Endothelial cell of umbilical vein (primary cell): ENCODE data around the gene OAF. TPM values are rescaled to one million over a fixed set of nuclear protein-coding genes. Genes with fewer than 3 reads are reported as not detected.

Experiments used
- BruUV-seq: library from RNA; stranded (reverse); fragments of 400-500 nt; replicated peaks from 2 replicates; lab custom pipeline; 2021; lab: Mats Ljungman, UMichigan
- CTCF ChIA-PET: fragments of 300-600, 350-600 bp; sonication (Branson Sonifier 250); formaldehyde crosslinking; loops from one replicate; lab custom pipeline; 2021; ENCODE audit warnings: antibody characterized with exemption, inconsistent platforms; lab: Charles Lee
- POLR2A ChIA-PET: fragments of 300-600, 350-600 bp; sonication (Branson Sonifier 250); formaldehyde crosslinking; loops from one replicate; lab custom pipeline; 2021; ENCODE audit warnings: antibody characterized with exemption, inconsistent platforms; lab: Charles Lee
- DNase-seq: peaks from one replicate; pipeline ENCODE4 v3.0.0-alpha.2; 2011; ENCODE audit warnings: low read depth, low spot score
- FAIRE-seq: peaks from 2 replicates; lab custom pipeline; 2011; peaks lifted over from hg19 to GRCh38; lab: Jason Lieb, UNC
- H2AFZ ChIP-seq: 2 replicates; pipeline ENCODE4 v1.6.0; 2012; ENCODE audit warnings: low read depth, low read length, control low read depth, inconsistent platforms
- H3K27ac ChIP-seq: 2 replicates; pipeline ENCODE4 v1.5.1; 2011; ENCODE audit warnings: low read depth, mild to moderate bottlenecking, control low read depth, low read length, moderate library complexity; ENCODE audit not compliant: insufficient read depth
- H3K27me3 ChIP-seq, 2 experiments: 2 replicates each; pipeline versions ENCODE4 v1.6.0 to v1.6.1; 2011; ENCODE audit warnings: low read length in 2 of 2, mixed read lengths in 1 of 2; ENCODE audit not compliant: control insufficient read depth in 2 of 2, insufficient read depth in 2 of 2
- H3K36me3 ChIP-seq, 2 experiments: 2 replicates in 1 of 2; 3 replicates in 1 of 2; pipeline ENCODE4 v1.5.1; 2011; ENCODE audit warnings: low read length in 2 of 2, mild to moderate bottlenecking in 1 of 2, moderate library complexity in 1 of 2; ENCODE audit not compliant: control insufficient read depth in 2 of 2, insufficient read depth in 2 of 2; ENCODE audit errors: extremely low read depth in 1 of 2
- H3K4me1 ChIP-seq: 3 replicates; pipeline ENCODE4 v1.5.1; 2011; ENCODE audit warnings: mild to moderate bottlenecking, low read length; ENCODE audit not compliant: control insufficient read depth, insufficient read depth; ENCODE audit errors: extremely low read depth
- H3K4me2 ChIP-seq: 2 replicates; pipeline ENCODE4 v1.6.1; 2011; ENCODE audit warnings: low read length, control low read depth, mixed read lengths; ENCODE audit not compliant: insufficient read depth
- H3K4me3 ChIP-seq, 3 experiments: fragments of 200-600 bp in 1 of 3; sonication (generic), shearing (Covaris generic) in 1 of 3; replicated peaks in 1 of 3; 2 replicates each; pipeline ENCODE4 v1.5.1; 2011 to 2016; ENCODE audit warnings: control low read depth in 3 of 3, low read length in 3 of 3, mild to moderate bottlenecking in 2 of 3, inconsistent platforms in 1 of 3, low read depth in 1 of 3, moderate library complexity in 1 of 3; ENCODE audit not compliant: insufficient read depth in 1 of 3
- H3K79me2 ChIP-seq: 2 replicates; pipeline ENCODE4 v1.6.0; 2012; ENCODE audit warnings: low read length, inconsistent platforms; ENCODE audit not compliant: control insufficient read depth, insufficient read depth
- H3K9ac ChIP-seq: replicated peaks from 2 replicates; pipeline ENCODE3; 2011; ENCODE audit warnings: low read length, control low read depth; ENCODE audit not compliant: insufficient read depth; ENCODE audit errors: extremely low read depth
- H3K9me1 ChIP-seq: replicated peaks from 3 replicates; pipeline ENCODE4 v1.6.0; 2011; ENCODE audit warnings: mild to moderate bottlenecking, low read length; ENCODE audit not compliant: control insufficient read depth, insufficient read depth; ENCODE audit errors: extremely low read depth
- H3K9me3 ChIP-seq: replicated peaks from 2 replicates; pipeline ENCODE4 v1.5.1; 2012; ENCODE audit warnings: low read length, inconsistent platforms; ENCODE audit not compliant: control insufficient read depth, insufficient read depth
- H4K20me1 ChIP-seq: replicated peaks from 2 replicates; pipeline ENCODE3; 2011; ENCODE audit warnings: mild to moderate bottlenecking, low read length; ENCODE audit not compliant: control insufficient read depth, insufficient read depth; ENCODE audit errors: extremely low read depth
- CTCF ChIP-seq, 2 donors: IDR thresholded peaks; 1 replicate in 1 of 2; 2 replicates in 1 of 2; pipeline ENCODE4 v1.5.1; 2011; ENCODE audit warnings: low read length in 2 of 2, mild to moderate bottlenecking in 2 of 2, moderate library complexity in 2 of 2, control low read depth in 1 of 2, inconsistent platforms in 1 of 2, low read depth in 1 of 2; ENCODE audit not compliant: insufficient read depth in 1 of 2; ENCODE audit errors: extremely low read depth in 1 of 2
- EZH2 ChIP-seq: IDR thresholded peaks from 2 replicates; pipeline ENCODE4 v1.6.1; 2012; ENCODE audit warnings: borderline replicate concordance, low read depth, mild to moderate bottlenecking, moderate library complexity, low read length, inconsistent platforms; ENCODE audit not compliant: severe bottlenecking
- FOS ChIP-seq: IDR thresholded peaks from 2 replicates; pipeline ENCODE4 v1.6.1; 2011; ENCODE audit warnings: mild to moderate bottlenecking, low read length, moderate library complexity, borderline replicate concordance; ENCODE audit not compliant: insufficient read depth
- GATA2 ChIP-seq: IDR thresholded peaks from 2 replicates; pipeline ENCODE4 v1.7.0; 2011; ENCODE audit warnings: low read depth, mild to moderate bottlenecking, moderate library complexity, mixed read lengths, low read length; ENCODE audit not compliant: insufficient read length, insufficient read depth
- JUN ChIP-seq: IDR thresholded peaks from 2 replicates; pipeline ENCODE4 v1.6.1; 2011; ENCODE audit warnings: borderline replicate concordance, low read depth; ENCODE audit not compliant: insufficient read length, insufficient read depth
- MAX ChIP-seq: IDR thresholded peaks from 2 replicates; pipeline ENCODE4 v1.6.1; 2011; ENCODE audit not compliant: insufficient read depth, insufficient read length
- MYC ChIP-seq: IDR thresholded peaks from one replicate; pipeline ENCODE4 v1.6.1; 2011; ENCODE audit warnings: mild to moderate bottlenecking, low read depth, low read length
- POLR2A ChIP-seq: IDR thresholded peaks from 2 replicates; pipeline ENCODE4 v1.6.1; 2012; ENCODE audit warnings: low read depth, mild to moderate bottlenecking, control low read depth, low read length
- POLR2AphosphoS5 ChIP-seq: IDR thresholded peaks from 2 replicates; pipeline ENCODE4 v1.6.1; 2012; ENCODE audit warnings: low read depth, mild to moderate bottlenecking, control low read depth, low read length, moderate library complexity; ENCODE audit not compliant: insufficient read depth
- dilution Hi-C: fragments of 300-500 bp; cut with MboI; formaldehyde crosslinking; loops from one replicate; pipeline ENCODE4 v1.15.0; 2019; ENCODE audit warnings: low sequenced_read_pairs; ENCODE audit not compliant: extremely low pct_ligation_motif_present
- intact Hi-C: fragments of 100-400 bp; cut with micrococcal nuclease; formaldehyde crosslinking; loops from one replicate; pipeline ENCODE4 v1.10.0; 2022
- polyA plus RNA-seq, 4 experiments: library from polyadenylated mRNA; depleted of rRNA in 3 of 4; stranded (reverse) in 3 of 4; unstranded in 1 of 4; fragments of >200 nt; gene quantifications; 2 replicates each; pipeline versions ENCODE4 v1.2.1 to v1.2.3, GENCODE V29; 2011 to 2012; ENCODE audit warnings: missing spikeins in 1 of 4
- total RNA-seq: library from RNA; stranded (reverse); gene quantifications from 2 replicates; pipeline ENCODE4 v1.2.3, GENCODE V29; 2021

OAF gene
- total and polyA plus RNA-seq, 2 donors (not counting 3 experiments of a cell fraction or from before 2014, with no cell fraction given), result 32.1 to 33.8 TPM

GRCh38 chr11:120212926-120213325 is 2.1 kb downstream of the OAF start:
- no peak for TF ChIP-seq MAX
- TF ChIP-seq POLR2A, result no peak
- no peak for TF ChIP-seq FOS
- TF ChIP-seq MYC, result no peak
- TF ChIP-seq CTCF (IDR thresholded peaks at IDR 0.05; ENCODE audit: extremely low read depth in 1 of 2, insufficient read depth in 1 of 2, low read depth in 1 of 2, low read length in 2 of 2), result no peak
- no peak for TF ChIP-seq EZH2
- TF ChIP-seq JUN, result no peak
- no peak for TF ChIP-seq POLR2AphosphoS5
- TF ChIP-seq GATA2, result no peak
- H3K79me2 ChIP-seq, result peaks cover 9% of the 10 kb centered on the region
- H4K20me1 ChIP-seq, result no peaks in the 10 kb centered on the region
- DNase-seq (no peak), FAIRE-seq (no peak)
- dilution Hi-C loops, result no loop called here
- no peak overlapping the region for H3K27ac ChIP-seq
- no TSS peak for BruUV-seq
- POLR2A ChIA-PET, result interaction anchor here (0.6 kb wide), 1 partner anchor 164 kb away, joined by 3 read pairs; no protein-coding TSS in a partner anchor
- no peaks in the 10 kb centered on the region for H3K36me3 ChIP-seq
- no peak overlapping the region for H2AFZ ChIP-seq
- no peak overlapping the region for H3K4me3 ChIP-seq
- intact Hi-C loops, result loop anchor here (5.0 to 10.0 kb wide), 4 partner anchors 352 to 858 kb away; partner anchors contain the start of gene NECTIN1
- H3K27me3 ChIP-seq, result no peaks in the 10 kb centered on the region
- H3K9ac ChIP-seq, result no peak overlapping the region
- no peaks in the 10 kb centered on the region for H3K9me1 ChIP-seq
- H3K9me3 ChIP-seq, result no peaks in the 10 kb centered on the region
- peak overlapping the region; percentile 63 for H3K4me2 ChIP-seq
- CTCF ChIA-PET, result interaction anchor here (1.0 to 5.0 kb wide), 8 partner anchors 10 to 484 kb away, joined by 3 to 19 read pairs (median 6); partner anchors contain the start of gene NECTIN1
- H3K4me1 ChIP-seq, result peaks cover 39% of the 10 kb centered on the region
